SK-N-SH (cell line): Measurements from ENCODE around the gene NUAK2. TPM values are rescaled to one million over a fixed set of nuclear protein-coding genes. Genes with fewer than 3 reads are reported as not detected.

Experiments
- CTCF ChIA-PET: fragments of 300-600, 350-600 bp; formaldehyde crosslinking; extraction: SDS; loops from one replicate; lab custom pipeline; 2021; lab: Yijun Ruan, JAX
- POLR2A ChIA-PET: fragments of 350-600 bp; sonication (Branson Sonifier 250); formaldehyde crosslinking; extraction: SDS; loops from one replicate; lab custom pipeline; 2020; ENCODE audit warnings: antibody characterized with exemption, inconsistent platforms; lab: Yijun Ruan, JAX
- DNase-seq: peaks from one replicate; pipeline ENCODE4 v3.0.0; 2012
- H2AFZ ChIP-seq: fragments of 200-600 bp; sonication (generic); 2 replicates; pipeline ENCODE4 v1.8.1; 2016; ENCODE audit warnings: antibody characterized with exemption, mild to moderate bottlenecking, low read depth
- H3F3A ChIP-seq: fragments of 200-600 bp; sonication (generic); replicated peaks from 2 replicates; pipeline ENCODE3; 2016; ENCODE audit warnings: antibody characterized with exemption, mild to moderate bottlenecking; ENCODE audit not compliant: insufficient read depth
- H3K27ac ChIP-seq, 2 experiments: fragments of 200-500 bp in 1 of 2; fragments of 200-600 bp in 1 of 2; sonication (Bioruptor generic) in 1 of 2; sonication (generic), shearing (Covaris generic) in 1 of 2; 2 replicates each; pipeline versions ENCODE4 v1.5.1 to v1.6.1; 2014 to 2016; ENCODE audit warnings: low read depth in 2 of 2, inconsistent platforms in 1 of 2, low read length in 1 of 2, mild to moderate bottlenecking in 1 of 2, mixed read lengths in 1 of 2
- H3K27me3 ChIP-seq: fragments of 200-600 bp; sonication (generic), shearing (Covaris generic); 2 replicates; pipeline ENCODE4 v1.6.1; 2016; ENCODE audit warnings: mixed run types; ENCODE audit not compliant: insufficient read depth
- H3K36me3 ChIP-seq, 2 experiments: fragments of 200-500 bp in 1 of 2; fragments of 200-600 bp in 1 of 2; sonication (Bioruptor generic) in 1 of 2; sonication (generic) in 1 of 2; replicated peaks in 1 of 2; 2 replicates each; pipeline versions ENCODE3 to v1.5.1; 2014 to 2016; ENCODE audit warnings: low read length in 1 of 2, mild to moderate bottlenecking in 1 of 2; ENCODE audit not compliant: insufficient read depth in 2 of 2, control insufficient read depth in 1 of 2
- H3K4me1 ChIP-seq, 2 experiments: fragments of 200-500 bp in 1 of 2; fragments of 200-600 bp in 1 of 2; sonication (Bioruptor generic) in 1 of 2; sonication (generic), shearing (Covaris generic) in 1 of 2; 2 replicates each; pipeline versions ENCODE4 v1.5.1 to v1.6.1; 2014 to 2016; ENCODE audit warnings: low read depth in 1 of 2, low read length in 1 of 2, mixed run types in 1 of 2; ENCODE audit not compliant: insufficient read depth in 2 of 2, control insufficient read depth in 1 of 2
- H3K4me2 ChIP-seq: fragments of 200-600 bp; sonication (generic), shearing (Covaris generic); 2 replicates; pipeline ENCODE4 v1.6.1; 2017; ENCODE audit warnings: mixed run types
- H3K4me3 ChIP-seq, 2 experiments: fragments of 200-500 bp in 1 of 2; fragments of 200-600 bp in 1 of 2; sonication (Bioruptor generic) in 1 of 2; sonication (generic), shearing (Covaris generic) in 1 of 2; 2 replicates each; pipeline versions ENCODE4 v1.5.1 to v1.8.1; 2014 to 2016; ENCODE audit warnings: low read depth in 2 of 2, inconsistent platforms in 1 of 2, low read length in 1 of 2, mild to moderate bottlenecking in 1 of 2, mixed read lengths in 1 of 2, moderate library complexity in 1 of 2
- H3K79me2 ChIP-seq: fragments of 200-600 bp; sonication (generic); 2 replicates; pipeline ENCODE4 v1.8.1; 2017; ENCODE audit warnings: mild to moderate bottlenecking; ENCODE audit not compliant: insufficient read depth
- H3K9ac ChIP-seq: fragments of 200-600 bp; sonication (generic); 2 replicates; pipeline ENCODE4 v1.6.1; 2017; ENCODE audit warnings: mixed run types
- H3K9me2 ChIP-seq: fragments of 200-600 bp; sonication (generic); 2 replicates; pipeline ENCODE4 v1.6.1; 2017; ENCODE audit warnings: mixed run types
- H3K9me3 ChIP-seq: fragments of 200-600 bp; sonication (generic); 2 replicates; pipeline ENCODE4 v1.6.1; 2017; ENCODE audit warnings: mixed run types, mild to moderate bottlenecking, moderate library complexity
- H4K20me1 ChIP-seq: fragments of 200-600 bp; sonication (generic); 2 replicates; pipeline ENCODE4 v1.6.1; 2017; ENCODE audit warnings: mild to moderate bottlenecking, mixed run types; ENCODE audit not compliant: insufficient read depth
- CHD2 ChIP-seq: fragments of 150-350 bp; IDR thresholded peaks from 2 replicates; pipeline ENCODE4 v1.6.1; 2018; ENCODE audit warnings: low read length; ENCODE audit not compliant: partially characterized antibody
- ELF1 ChIP-seq: IDR thresholded peaks from 2 replicates; pipeline ENCODE4 v1.4.0; 2012
- EP300 ChIP-seq, 2 experiments: IDR thresholded peaks; 2 replicates each; pipeline versions ENCODE4 v1.4.0 to v1.6.1; 2012; ENCODE audit warnings: borderline replicate concordance in 1 of 2, low read depth in 1 of 2, low read length in 1 of 2
- EZH2phosphoT487 ChIP-seq: fragments of 200-600 bp; sonication (generic); IDR thresholded peaks from 2 replicates; pipeline ENCODE4 v1.6.1; 2017; ENCODE audit warnings: low read depth, mixed run types, mild to moderate bottlenecking, antibody characterized with exemption, moderate library complexity, borderline replicate concordance
- FOSL2 ChIP-seq: IDR thresholded peaks from 2 replicates; pipeline ENCODE4 v1.4.0; 2012; ENCODE audit warnings: low read depth, mild to moderate bottlenecking, moderate library complexity, borderline replicate concordance
- GABPA ChIP-seq: IDR thresholded peaks from 2 replicates; pipeline ENCODE4 v1.4.0; 2012; ENCODE audit warnings: low read depth, mild to moderate bottlenecking
- GATA2 ChIP-seq: sonication (generic); formaldehyde crosslinking; IDR thresholded peaks from 2 replicates; pipeline ENCODE4 v1.5.0; 2020; ENCODE audit warnings: mild to moderate bottlenecking, missing genetic modification reagents
- MXI1 ChIP-seq: IDR thresholded peaks from 2 replicates; pipeline ENCODE4 v1.6.1; 2012; ENCODE audit warnings: mild to moderate bottlenecking, low read depth, low read length, improper control_type of control experiment
- POLR2AphosphoS5 ChIP-seq: IDR thresholded peaks from 2 replicates; pipeline ENCODE4 v1.6.1; 2012; ENCODE audit warnings: low read depth, low read length
- RFX5 ChIP-seq: IDR thresholded peaks from 2 replicates; pipeline ENCODE4 v1.6.1; 2012; ENCODE audit warnings: mild to moderate bottlenecking, improper control_type of control experiment, low read length
- SMC3 ChIP-seq: IDR thresholded peaks from 2 replicates; pipeline ENCODE4 v1.6.1; 2012; ENCODE audit warnings: low read depth, low read length, improper control_type of control experiment
- YY1 ChIP-seq: IDR thresholded peaks from 2 replicates; pipeline ENCODE4 v1.4.0; 2012; ENCODE audit warnings: low read depth, mild to moderate bottlenecking
- WGBS: methylation state at CpG from one replicate; pipeline ENCODE4 v1.1.6; 2017; ENCODE audit warnings: low lambda C conversion rate; 5-methylcytosine and 5-hydroxymethylcytosine counted together
- polyA plus RNA-seq, 3 experiments: library from polyadenylated mRNA; depleted of rRNA; stranded (reverse); fragments of >200 nt; gene quantifications; 2 replicates each; pipeline ENCODE4 v1.2.3, GENCODE V29; 2012
- TF ChIP-seq, protein P1 (sequence below): IDR thresholded peaks from 2 replicates; pipeline ENCODE4 v1.6.1; 2012; ENCODE audit warnings: mild to moderate bottlenecking, low read depth, low read length, moderate library complexity
- TF ChIP-seq, protein P2 (sequence below): IDR thresholded peaks from 2 replicates; pipeline ENCODE4 v1.4.0; 2012; ENCODE audit warnings: low read depth, borderline replicate concordance
- TF ChIP-seq, protein P3 (sequence below): fragments of 150-350 bp; IDR thresholded peaks from 2 replicates; pipeline ENCODE4 v1.6.1; 2017; ENCODE audit warnings: antibody characterized with exemption, low read length, low read depth, borderline replicate concordance
- TF ChIP-seq, protein P4 (sequence below): IDR thresholded peaks from 2 replicates; pipeline ENCODE4 v1.4.0; 2012; ENCODE audit warnings: low read depth, borderline replicate concordance

Gene NUAK2
- polyA plus RNA-seq, 1 of the 3 experiments (the other 2 are of a cell fraction) = 11.1 TPM

DNA sequence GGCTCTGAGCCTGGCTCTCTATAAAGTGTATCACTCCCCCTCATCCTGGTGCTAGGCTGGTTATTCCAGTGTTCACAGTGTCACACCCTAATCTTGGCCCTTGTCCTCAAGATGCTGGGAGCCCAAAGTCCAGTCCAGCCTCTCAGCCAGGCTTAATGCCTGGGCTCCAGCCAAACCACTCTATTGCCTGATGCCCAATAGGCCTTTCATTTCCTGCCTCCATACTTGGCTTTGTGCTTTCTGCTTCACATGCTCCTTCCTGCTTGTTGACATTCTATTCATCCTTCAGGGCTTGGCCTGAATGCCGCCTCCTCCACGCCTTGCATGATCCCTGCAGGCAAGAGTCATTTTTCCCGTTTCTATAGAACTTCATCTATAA lies 33.5 kb upstream of the NUAK2 start:
- CTCF ChIA-PET = interaction anchor here (0.6 to 4.5 kb wide), 40 partner anchors 8 to 381 kb away, joined by 3 to 91 read pairs (median 6); no protein-coding TSS in a partner anchor
- H3K79me2 ChIP-seq = no peaks in the 10 kb centered on the region
- no peaks in the 10 kb centered on the region for H3K9me3 ChIP-seq
- H4K20me1 ChIP-seq = no peaks in the 10 kb centered on the region
- TF ChIP-seq, protein P1, sequence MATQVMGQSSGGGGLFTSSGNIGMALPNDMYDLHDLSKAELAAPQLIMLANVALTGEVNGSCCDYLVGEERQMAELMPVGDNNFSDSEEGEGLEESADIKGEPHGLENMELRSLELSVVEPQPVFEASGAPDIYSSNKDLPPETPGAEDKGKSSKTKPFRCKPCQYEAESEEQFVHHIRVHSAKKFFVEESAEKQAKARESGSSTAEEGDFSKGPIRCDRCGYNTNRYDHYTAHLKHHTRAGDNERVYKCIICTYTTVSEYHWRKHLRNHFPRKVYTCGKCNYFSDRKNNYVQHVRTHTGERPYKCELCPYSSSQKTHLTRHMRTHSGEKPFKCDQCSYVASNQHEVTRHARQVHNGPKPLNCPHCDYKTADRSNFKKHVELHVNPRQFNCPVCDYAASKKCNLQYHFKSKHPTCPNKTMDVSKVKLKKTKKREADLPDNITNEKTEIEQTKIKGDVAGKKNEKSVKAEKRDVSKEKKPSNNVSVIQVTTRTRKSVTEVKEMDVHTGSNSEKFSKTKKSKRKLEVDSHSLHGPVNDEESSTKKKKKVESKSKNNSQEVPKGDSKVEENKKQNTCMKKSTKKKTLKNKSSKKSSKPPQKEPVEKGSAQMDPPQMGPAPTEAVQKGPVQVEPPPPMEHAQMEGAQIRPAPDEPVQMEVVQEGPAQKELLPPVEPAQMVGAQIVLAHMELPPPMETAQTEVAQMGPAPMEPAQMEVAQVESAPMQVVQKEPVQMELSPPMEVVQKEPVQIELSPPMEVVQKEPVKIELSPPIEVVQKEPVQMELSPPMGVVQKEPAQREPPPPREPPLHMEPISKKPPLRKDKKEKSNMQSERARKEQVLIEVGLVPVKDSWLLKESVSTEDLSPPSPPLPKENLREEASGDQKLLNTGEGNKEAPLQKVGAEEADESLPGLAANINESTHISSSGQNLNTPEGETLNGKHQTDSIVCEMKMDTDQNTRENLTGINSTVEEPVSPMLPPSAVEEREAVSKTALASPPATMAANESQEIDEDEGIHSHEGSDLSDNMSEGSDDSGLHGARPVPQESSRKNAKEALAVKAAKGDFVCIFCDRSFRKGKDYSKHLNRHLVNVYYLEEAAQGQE = no peak
- TF ChIP-seq GATA2 (CRISPR knock-in tag) (no peak), EZH2phosphoT487 (no peak), CHD2 (no peak), SMC3 (no peak), YY1 (no peak), RFX5 (no peak), POLR2AphosphoS5 (no peak), FOSL2 (no peak), ELF1 (no peak), MXI1 (no peak), GABPA (no peak), EP300 (IDR thresholded peaks at IDR 0.05; ENCODE audit: borderline replicate concordance in 1 of 2, low read depth in 1 of 2, low read length in 1 of 2) (no peak)
- TF ChIP-seq, protein P2, sequence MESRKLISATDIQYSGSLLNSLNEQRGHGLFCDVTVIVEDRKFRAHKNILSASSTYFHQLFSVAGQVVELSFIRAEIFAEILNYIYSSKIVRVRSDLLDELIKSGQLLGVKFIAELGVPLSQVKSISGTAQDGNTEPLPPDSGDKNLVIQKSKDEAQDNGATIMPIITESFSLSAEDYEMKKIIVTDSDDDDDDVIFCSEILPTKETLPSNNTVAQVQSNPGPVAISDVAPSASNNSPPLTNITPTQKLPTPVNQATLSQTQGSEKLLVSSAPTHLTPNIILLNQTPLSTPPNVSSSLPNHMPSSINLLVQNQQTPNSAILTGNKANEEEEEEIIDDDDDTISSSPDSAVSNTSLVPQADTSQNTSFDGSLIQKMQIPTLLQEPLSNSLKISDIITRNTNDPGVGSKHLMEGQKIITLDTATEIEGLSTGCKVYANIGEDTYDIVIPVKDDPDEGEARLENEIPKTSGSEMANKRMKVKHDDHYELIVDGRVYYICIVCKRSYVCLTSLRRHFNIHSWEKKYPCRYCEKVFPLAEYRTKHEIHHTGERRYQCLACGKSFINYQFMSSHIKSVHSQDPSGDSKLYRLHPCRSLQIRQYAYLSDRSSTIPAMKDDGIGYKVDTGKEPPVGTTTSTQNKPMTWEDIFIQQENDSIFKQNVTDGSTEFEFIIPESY = no peak
- TF ChIP-seq, protein P3, sequence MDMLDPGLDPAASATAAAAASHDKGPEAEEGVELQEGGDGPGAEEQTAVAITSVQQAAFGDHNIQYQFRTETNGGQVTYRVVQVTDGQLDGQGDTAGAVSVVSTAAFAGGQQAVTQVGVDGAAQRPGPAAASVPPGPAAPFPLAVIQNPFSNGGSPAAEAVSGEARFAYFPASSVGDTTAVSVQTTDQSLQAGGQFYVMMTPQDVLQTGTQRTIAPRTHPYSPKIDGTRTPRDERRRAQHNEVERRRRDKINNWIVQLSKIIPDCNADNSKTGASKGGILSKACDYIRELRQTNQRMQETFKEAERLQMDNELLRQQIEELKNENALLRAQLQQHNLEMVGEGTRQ = no peak
- TF ChIP-seq, protein P4, sequence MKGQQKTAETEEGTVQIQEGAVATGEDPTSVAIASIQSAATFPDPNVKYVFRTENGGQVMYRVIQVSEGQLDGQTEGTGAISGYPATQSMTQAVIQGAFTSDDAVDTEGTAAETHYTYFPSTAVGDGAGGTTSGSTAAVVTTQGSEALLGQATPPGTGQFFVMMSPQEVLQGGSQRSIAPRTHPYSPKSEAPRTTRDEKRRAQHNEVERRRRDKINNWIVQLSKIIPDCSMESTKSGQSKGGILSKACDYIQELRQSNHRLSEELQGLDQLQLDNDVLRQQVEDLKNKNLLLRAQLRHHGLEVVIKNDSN = no peak
- no peaks in the 10 kb centered on the region for H3F3A ChIP-seq
- no peak overlapping the region for H3K27ac ChIP-seq
- H3K9me2 ChIP-seq = no peaks in the 10 kb centered on the region
- H3K9ac ChIP-seq = no peak overlapping the region
- peaks cover 0 to 8% of the 10 kb centered on the region in 2 experiments; a peak in 1 of 4 replicates for H3K4me1 ChIP-seq
- no peaks in the 10 kb centered on the region; the same call in 1 of the 2 replicates for H3K27me3 ChIP-seq
- H2AFZ ChIP-seq = no peak overlapping the region
- POLR2A ChIA-PET = no interaction called here
- H3K4me2 ChIP-seq = no peak overlapping the region
- no peaks in the 10 kb centered on the region for H3K36me3 ChIP-seq
- DNase-seq = no peak
- H3K4me3 ChIP-seq = no peak overlapping the region
- 82% methylated on average over 3 of the region's 3 CpGs for WGBS
